ENCODE measurements around the gene KRTAP29-1.

- TF ChIP-seq POLR2AphosphoS5 (IDR thresholded peaks at IDR 0.05; ENCODE audit: low read depth) (no peak), CTCF (conservative IDR thresholded peaks at IDR 0.05; ENCODE audit: low read depth in 2 of 2) (no peak), REST (IDR thresholded peaks at IDR 0.05; ENCODE audit: unreplicated experiment) (no peak), EZH2phosphoT487 (IDR thresholded peaks at IDR 0.05; ENCODE audit: unreplicated experiment) (no peak), EZH2 (IDR thresholded peaks at IDR 0.05; ENCODE audit: low read depth, unreplicated experiment) (no peak), CREB1 (CRISPR knock-in tag; IDR thresholded peaks at IDR 0.05; ENCODE audit: low read depth) (no peak), STAT1 (IDR thresholded peaks at IDR 0.05; ENCODE audit: unreplicated experiment) (no peak), ZNF114 (CRISPR knock-in tag; IDR thresholded peaks at IDR 0.05) (no peak), ZNF462 (CRISPR knock-in tag; IDR thresholded peaks at IDR 0.05) (no peak), JUNB (IDR thresholded peaks at IDR 0.05; ENCODE audit: unreplicated experiment) (no peak), ZNF331 (CRISPR knock-in tag; IDR thresholded peaks at IDR 0.05; ENCODE audit: low read depth) (no peak), NANOG (IDR thresholded peaks at IDR 0.05; ENCODE audit: borderline replicate concordance) (no peak)
These were observed 330 bp upstream of the KRTAP29-1 start for GRCh38 chr17:41302981-41303380.
